Coronary artery (tissue), 2 donors: ENCODE data around the gene AMTN.

Source experiments
- DNase-seq: peaks from one replicate; pipeline ENCODE4 v3.0.0-alpha.2; 2017; ENCODE audit warnings: low spot score
- H3K27ac ChIP-seq, 2 donors: fragments of 200-600 bp; sonication (generic); one replicate each; pipeline ENCODE4 v1.5.1; 2016 to 2019
- H3K4me3 ChIP-seq: fragments of 200-600 bp; sonication (generic); 2 replicates; pipeline ENCODE4 v1.5.1; 2016; ENCODE audit warnings: mild to moderate bottlenecking, moderate library complexity
- TF ChIP-seq, protein P1 (sequence below): fragments of 200-600 bp; sonication (generic); IDR thresholded peaks from one replicate; pipeline ENCODE4 v1.5.1; 2019; ENCODE audit warnings: antibody characterized with exemption

The AMTN gene

DNA sequence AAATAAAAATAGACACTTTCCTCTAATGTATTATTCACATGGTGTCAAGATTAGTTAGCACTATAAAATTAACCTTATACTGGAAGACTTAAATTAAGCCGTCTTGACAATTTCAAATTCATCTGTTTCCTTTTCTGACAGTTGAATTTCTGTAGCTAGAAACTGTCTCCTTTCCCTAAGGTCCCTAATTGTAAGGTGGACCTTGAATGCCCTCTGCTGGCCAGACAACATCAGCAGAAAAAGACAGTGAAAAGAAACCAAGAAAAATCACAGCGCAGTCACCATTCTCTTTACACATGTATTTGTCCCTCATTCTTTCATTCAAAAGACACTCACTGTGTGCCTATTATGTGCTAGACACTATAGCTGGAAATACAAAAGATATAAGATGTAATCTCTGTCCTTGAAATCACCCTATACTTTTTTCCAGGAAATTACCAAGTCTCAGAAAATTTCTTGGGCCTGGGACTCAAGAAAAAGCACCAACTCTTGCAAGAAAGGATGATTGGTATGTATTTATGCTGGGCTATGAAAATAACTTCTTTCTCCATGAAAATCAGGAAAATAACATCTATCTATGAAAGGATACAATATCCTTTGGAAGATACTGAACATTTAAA lies 41.0 kb downstream of the AMTN start:
- Histone ChIP-seq H3K27ac (no peak overlapping the region), H3K4me3 (no peak overlapping the region)
- TF ChIP-seq, protein P1, sequence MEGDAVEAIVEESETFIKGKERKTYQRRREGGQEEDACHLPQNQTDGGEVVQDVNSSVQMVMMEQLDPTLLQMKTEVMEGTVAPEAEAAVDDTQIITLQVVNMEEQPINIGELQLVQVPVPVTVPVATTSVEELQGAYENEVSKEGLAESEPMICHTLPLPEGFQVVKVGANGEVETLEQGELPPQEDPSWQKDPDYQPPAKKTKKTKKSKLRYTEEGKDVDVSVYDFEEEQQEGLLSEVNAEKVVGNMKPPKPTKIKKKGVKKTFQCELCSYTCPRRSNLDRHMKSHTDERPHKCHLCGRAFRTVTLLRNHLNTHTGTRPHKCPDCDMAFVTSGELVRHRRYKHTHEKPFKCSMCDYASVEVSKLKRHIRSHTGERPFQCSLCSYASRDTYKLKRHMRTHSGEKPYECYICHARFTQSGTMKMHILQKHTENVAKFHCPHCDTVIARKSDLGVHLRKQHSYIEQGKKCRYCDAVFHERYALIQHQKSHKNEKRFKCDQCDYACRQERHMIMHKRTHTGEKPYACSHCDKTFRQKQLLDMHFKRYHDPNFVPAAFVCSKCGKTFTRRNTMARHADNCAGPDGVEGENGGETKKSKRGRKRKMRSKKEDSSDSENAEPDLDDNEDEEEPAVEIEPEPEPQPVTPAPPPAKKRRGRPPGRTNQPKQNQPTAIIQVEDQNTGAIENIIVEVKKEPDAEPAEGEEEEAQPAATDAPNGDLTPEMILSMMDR = peak; percentile 52
- no peak for DNase-seq

DNA sequence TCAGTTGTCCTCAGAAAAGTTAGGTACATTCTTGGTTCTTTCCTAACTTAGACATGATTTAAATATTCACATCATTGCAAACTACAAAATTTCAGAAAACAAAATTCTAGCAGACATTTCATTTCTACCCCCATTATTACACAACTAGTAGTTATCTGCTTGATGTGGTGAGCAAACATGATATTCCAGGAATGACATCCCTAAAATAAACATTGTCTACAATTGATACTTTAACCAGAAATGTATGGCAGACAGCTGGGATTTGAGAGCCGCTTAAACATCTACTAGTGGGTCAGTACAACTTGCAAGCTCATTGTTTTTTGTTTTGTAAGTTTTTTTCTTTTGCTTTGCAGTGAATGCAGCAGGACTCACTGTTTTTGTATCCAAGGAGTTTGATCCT lies 41.6 kb downstream of the AMTN start:
- TF ChIP-seq, protein P1 = no peak
- no peak overlapping the region for H3K27ac ChIP-seq
- DNase-seq = no peak

DNA sequence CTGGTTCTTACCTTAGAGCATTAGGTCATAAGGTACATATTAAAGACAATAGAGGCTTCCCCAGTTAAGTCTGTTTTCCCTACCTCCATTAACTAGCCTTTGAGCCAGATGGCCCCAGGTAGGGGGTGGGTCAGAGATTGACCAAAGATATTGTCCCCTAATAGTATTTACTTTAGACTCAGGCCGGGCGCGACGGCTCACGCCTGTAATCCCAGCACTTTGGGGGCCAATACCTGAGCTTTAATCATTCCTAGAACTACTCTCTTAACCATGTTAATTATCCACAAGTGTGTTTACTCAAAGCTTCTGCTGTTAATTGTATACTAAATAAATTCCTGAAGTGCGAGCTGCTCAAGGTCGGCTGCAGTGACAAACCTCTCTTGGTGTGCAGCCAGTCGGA lies 45.7 kb downstream of the AMTN start:
- TF ChIP-seq, protein P1 = no peak
- no peak overlapping the region for H3K27ac ChIP-seq
- H3K4me3 ChIP-seq = no peak overlapping the region
- no peak for DNase-seq

More for the DNA sequence above, 41.6 kb downstream of the AMTN start:
- no peak overlapping the region for H3K4me3 ChIP-seq

DNA sequence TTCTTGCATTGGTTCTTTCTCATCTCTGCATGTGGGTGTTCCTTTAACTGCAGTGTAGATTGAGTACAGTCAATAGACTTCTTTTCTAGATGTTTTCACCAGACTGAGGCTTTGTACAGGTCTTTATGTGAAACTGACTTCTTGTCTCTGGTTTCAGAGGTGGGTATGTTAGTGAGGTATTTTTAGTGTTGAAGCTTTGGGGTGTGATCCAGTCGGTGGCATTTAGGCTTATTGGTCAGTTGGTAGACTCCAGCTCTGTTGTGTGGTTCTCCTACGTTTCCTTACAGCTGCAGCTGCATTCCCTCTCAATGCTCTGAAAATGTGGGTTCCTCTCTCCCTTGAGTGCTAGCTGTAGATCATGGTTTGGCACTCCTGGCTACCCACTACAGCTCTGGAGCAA lies 52.4 kb downstream of the AMTN start:
- TF ChIP-seq, protein P1 = no peak

DNA sequence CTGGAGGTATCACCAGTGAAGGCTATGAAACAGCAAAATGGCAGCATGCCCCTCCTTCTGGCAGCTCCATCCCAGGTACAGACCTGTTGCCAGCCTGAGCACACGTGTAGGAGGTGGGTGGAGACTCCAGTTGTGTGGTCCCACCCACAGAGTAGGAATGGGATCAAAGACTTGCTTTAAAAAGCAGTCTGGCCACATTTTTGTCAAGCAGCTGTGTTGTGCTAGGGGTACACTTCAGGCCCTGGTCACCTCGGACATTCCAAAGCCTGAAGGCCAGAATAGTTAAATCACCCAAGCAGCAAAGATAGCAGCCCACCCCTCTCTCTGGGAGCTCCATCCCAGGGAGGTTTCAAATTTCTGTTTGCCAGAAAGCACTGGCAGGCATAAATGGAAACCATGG lies 53.4 kb downstream of the AMTN start:
- no peak overlapping the region for H3K4me3 ChIP-seq
- TF ChIP-seq, protein P1 = no peak
- H3K27ac ChIP-seq = no peak overlapping the region
- no peak for DNase-seq

More for the DNA sequence above, 52.4 kb downstream of the AMTN start:
- Histone ChIP-seq H3K27ac (no peak overlapping the region), H3K4me3 (no peak overlapping the region)
- DNase-seq = no peak

DNA sequence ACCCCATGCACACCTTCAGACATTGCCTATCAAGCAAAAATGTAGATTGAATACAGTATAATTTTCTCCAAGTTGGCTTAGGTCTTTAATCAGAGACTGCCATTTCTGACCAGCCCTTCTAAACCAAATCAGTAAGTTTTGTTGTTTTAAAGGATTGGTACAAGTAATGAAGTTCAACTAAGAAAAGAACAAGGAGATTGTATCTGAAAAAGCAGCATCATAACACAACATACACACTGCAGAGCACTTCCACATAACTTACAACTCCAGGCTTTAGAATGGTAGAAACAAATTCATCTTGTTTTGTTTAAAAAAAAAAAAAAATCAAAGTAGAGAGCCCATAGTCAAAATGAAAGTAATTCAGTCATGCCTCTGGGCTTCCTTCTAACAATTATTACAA lies 57.6 kb downstream of the AMTN start:
- DNase-seq = no peak
- H3K4me3 ChIP-seq = no peak overlapping the region
- no peak overlapping the region for H3K27ac ChIP-seq
- TF ChIP-seq, protein P1 = no peak

DNA sequence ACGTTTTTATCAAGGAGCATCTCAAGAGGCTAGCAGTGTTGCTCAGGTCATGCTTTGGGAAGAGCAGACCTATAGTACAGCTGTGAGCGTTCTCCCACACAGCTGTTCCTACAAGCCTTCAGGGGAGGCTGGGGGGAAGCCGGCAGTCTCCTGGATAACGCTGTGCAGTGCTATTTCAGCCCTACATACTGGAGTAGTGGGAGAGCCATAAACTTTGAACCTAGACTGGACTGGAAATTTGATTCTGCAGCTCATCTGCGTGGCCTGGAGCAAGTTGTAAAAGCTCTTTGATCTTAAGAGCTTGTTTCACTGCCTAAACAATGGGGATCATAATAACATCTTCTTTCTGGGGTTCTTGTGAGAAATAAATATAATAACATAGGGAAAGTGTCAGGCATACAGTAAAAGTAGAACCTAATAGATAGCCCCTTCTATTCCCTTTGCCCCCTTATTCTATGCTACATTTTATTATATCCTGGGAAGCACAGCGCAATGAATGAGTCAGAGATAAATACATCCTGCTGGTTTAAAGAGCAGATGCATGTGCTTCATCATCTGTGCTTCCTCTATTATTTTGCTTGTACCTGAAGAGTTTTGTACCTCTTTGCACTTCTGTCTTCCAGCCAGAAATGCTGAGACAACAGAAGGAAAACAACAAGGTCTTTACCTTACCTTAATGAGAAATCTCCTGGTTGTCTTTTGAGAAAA lies 59.0 kb downstream of the AMTN start:
- H3K4me3 ChIP-seq = no peak overlapping the region
- H3K27ac ChIP-seq = no peak overlapping the region
- DNase-seq = no peak
- TF ChIP-seq, protein P1 = no peak
